Hippocampal formation (tissue), 2 donors: Measurements from ENCODE around the gene TUBB8B.
"Not testable (repeated sequence)": the region's sequence is repeated elsewhere in the genome, so short reads cannot be mapped to it uniquely, and the experiment has no call there.

Experiments
- DNase-seq, 2 donors: peaks; one replicate each; lab custom pipeline; 2025; lab: John Stamatoyannopoulos, UW

Gene TUBB8B

DNA sequence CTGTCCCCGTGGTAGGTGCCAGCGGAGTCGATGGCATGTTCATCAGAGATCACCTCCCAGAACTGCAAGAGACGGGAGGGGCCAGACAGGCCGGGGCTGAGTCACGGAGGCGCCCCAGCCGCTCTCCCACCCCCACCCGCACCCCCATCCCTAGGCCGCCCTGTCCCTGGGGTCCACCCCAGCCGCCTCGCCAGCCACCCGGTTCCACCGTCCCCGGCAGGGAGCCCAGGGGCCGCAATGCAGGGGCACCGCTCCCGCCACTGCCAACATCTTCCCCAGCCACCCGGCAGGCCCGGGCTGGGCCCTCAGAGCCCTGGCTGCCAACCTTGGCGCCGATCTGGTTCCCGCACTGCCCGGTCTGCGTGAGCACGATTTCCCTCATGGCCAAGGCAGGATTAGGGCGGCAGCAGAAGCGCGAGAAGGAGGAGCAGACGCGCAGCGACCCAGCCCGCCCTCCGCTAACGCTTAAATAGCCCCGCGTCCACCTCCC is at the start of gene TUBB8B:
Gene TUBB8B, minus strand, starts transcription at position 440 of the 490 bp plus-strand sequence. Its CDS starts 58 bp downstream, at position 382.
- not testable (repeated sequence) for DNase-seq

DNA sequence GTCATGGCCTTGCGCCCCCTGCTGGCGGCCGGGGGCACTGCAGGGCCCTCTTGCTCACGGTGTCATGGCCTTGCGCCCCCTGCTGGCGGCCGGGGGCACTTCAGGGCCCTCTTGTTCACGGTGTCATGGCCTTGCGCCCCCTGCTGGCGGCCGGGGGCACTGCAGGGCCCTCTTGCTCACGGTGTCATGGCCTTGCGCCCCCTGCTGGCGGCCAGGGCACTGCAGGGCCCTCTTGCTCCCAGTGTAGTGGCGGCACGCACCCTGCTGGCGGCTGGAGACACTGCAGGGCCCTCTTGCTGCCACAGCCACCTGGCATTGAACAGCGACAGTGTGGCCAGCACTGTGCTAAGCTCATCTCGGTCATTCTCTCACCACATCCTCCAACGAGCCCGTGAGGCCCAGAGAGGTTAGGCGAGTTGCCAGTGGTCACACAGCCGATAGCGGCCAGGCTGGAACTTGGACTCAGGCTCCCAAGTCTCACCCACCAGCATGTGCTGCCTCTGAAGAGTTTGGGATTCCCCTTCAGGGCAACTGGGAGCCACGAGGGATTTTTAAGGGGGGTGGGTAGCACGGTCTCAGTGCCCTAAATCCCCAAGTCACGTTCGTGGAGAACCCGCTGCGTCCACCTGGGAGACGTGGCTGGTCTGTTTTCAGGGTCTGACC is 48.0 kb upstream of the TUBB8B start:
- not testable (repeated sequence) for DNase-seq

DNA sequence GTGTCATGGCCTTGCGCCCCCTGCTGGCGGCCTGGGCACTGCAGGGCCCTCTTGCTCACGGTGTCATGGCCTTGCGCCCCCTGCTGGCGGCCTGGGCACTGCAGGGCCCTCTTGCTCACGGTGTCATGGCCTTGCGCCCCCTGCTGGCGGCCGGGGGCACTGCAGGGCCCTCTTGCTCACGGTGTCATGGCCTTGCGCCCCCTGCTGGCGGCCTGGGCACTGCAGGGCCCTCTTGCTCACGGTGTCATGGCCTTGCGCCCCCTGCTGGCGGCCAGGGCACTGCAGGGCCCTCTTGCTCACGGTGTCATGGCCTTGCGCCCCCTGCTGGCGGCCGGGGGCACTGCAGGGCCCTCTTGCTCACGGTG is 47.3 kb upstream of the TUBB8B start:
- not testable (repeated sequence) for DNase-seq

DNA sequence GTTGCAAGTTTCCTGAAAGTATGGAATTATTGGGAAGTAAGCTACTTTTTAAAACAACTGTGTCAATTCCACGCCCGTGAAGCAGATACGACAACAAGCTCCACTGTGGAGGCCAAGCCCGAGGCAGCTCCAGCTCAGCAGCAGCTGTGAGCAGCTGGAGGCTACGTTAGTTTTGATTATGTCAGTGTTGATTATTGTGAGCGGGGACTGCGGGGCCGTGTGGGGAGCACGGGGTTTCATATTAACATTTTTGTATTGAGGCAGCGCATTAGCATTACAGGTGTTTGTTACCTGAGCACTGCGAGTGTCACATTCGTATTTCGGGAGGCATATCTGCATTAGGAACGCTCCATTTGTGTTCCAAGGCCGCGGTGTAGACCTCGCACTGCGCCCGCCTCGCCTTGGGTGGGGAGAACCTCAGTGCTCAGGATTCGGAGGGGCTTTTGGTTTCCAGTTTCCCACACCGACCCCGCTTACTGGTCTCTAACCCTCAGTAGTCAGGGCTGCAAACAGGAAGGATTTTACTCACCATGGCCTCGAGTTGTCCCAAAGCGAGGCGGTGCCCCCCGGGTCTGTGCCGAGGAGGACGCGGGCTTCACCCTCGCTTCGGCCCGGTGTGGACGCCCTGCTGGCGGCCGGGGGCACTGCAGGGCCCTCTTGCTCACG is 46.8 kb upstream of the TUBB8B start:
- DNase-seq: not testable (repeated sequence)

DNA sequence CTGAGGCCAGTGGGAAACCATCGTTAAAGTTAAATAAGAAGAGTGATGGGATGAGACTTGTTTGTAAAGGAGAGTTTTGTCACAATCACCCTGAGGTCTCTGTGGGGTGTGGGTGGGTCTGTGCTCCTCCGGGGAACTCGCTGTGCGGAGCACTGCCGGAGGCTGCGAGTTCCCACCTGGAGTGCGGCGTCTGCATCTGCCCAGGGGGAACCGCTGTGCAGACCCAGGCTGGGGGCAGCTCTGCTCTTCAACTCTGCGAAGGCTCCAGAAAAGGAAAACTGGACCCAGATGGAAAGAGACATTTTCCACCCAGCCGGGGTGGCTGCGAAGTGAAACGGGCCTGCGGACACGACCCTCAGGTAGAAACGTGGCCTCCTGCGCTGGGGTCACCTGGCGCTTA is 46.2 kb upstream of the TUBB8B start:
- DNase-seq: not testable (repeated sequence)

DNA sequence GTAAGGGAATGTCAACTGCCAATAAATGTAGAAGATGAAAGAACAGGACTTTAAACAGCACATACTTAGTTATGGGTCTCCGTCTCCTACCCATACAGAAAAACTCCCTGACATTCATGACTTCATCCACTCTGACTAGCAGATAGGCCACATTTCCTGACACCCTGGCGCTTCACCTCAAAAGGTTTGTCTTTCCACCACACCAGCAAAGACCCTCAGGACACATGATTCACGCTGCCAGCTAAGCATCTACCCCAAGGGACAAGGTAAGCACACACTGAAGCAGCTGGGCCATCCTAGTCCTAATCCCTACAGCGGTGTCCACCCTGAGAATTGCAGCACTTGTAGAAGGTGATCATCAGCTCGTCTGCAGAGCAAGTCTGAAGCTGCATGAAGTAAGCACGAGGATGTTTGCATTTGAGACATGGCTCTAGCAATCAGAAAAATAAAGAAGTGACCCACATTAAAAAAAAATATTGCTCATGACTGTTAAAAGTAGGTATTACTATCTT is 44.5 kb upstream of the TUBB8B start:
- not testable (repeated sequence) for DNase-seq

DNA sequence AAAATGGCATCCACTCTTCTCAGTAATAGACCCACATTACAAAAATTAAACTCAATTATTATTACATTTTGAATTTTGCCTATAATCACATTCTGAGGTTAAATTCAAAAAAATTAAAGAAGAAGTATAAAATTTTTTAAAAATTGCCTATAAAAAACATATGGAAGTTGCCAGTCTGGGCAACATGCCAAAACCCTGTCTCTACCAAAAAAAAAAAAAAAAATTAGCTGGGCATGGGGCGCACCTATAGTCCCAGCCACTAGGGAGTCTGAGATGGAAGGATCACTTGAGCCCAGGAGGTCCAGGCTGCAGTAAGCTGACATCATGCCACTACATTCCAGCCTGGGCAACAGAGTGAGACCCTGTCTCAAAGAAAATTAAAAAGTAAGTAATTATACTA is 42.1 kb upstream of the TUBB8B start:
- not testable (repeated sequence) for DNase-seq

DNA sequence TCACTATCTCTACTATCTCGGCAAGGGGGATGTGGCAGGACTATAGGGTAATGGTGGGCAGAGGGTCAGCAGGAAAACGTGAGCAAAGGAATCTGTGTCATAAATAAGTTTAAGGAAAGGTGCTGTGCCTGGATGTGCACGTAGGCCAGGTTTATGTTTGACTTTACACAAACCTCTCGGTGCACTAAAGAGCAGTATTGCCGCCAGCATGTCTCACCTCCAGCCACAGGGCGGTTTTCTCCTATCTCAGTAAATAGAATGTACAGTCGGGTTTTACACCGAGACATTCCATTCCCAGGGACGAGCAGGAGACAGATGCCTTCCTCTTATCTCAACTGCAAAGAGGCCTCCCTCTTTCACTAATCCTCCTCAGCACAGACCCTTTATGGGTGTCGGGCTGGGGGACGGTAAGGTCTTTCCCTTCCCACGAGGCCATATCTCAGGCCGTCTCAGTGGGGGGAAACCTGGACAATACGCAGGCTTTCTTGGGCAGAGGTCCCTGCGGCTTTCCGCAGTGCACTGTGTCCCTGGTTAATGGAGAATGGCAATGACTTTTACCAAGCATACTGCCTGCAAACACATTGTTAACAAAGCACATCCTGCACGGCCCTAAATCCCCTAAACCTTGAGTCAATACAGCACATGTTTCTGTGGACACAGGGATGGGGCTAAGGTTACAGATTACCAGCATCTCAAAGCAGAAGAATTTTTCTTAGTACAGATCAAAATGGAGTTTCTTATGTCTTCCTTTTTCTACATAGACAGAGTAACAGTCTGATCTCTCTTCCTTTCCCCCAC is 41.2 kb upstream of the TUBB8B start:
- DNase-seq: not testable (repeated sequence)

DNA sequence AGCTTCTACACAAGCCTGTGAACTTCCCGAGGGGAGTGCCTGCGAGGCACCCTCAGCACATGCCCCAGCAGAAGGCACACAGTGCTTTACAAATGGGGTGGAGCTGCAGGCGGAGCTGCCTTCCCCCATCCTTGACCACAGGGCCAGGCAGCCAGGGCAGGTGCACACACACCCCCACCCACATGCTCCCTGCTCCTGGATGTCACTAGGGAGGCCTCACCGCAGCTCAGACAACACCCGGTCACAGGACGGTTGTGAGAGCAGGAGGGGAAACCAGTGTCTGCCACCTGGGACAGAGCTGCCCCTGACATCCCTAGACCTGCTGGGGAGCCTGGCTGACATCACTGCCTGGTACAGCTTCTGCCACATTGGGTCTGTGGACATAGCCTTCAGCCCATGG is 39.7 kb upstream of the TUBB8B start:
- DNase-seq: not testable (repeated sequence)

DNA sequence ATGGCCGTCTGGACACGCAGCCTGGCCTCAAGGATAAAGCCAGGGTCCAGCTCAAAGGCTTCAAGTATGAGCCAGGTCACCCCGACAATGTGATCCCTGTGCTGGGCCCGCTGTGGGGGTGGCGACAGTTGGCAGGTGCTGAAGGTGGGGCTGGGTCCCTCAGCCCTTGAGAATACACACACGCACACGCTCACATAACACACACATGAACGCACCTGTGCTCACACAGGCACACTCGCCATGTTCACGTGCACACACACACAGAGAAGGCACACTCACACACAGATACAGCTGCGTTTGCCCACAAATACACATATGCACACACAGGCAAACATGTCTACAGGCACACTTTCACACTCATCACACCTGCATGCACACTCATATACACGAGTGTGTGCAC is 35.4 kb upstream of the TUBB8B start:
- not testable (repeated sequence) for DNase-seq

DNA sequence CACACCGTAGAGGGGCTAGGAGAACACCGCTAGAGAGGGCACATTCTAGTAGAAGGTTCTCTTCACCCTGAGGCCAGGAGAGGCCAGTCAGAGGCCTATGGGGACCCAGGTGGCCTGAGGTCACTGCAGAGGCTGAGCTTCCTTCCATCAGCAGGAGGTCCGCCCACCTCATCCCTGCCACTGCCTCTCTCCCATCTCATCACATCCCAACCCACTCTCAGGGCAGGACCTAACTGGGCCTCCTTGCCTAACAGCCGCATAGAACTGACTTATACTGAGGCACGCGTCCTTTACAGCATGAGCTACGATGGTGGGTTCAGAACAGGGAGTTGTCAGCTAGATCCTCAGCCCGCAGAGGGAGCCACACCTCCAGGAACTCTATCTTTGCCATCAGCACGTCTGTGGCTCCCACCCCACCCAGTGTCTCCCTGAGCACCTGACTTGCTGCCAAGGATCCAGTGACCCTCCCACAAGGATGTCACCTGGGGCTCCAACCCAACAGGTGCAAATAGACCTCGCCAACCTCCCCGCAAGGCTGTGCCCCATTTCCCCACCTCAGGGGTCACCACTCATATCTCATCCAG is 33.3 kb upstream of the TUBB8B start:
- DNase-seq: not testable (repeated sequence)

DNA sequence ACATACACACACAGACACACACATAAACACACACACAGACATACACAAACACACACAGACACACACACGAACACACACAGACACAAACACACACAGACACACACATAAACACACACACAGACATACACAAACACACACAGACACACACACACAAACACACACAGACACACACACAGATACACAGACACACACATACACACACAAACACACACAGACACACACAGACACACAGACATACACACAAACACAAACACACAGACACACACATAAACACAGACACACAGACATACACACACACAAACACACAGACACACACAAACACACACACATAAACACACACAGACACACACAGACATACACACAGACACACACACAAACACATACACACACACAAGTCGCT is 31.5 kb upstream of the TUBB8B start:
- DNase-seq: not testable (repeated sequence)

DNA sequence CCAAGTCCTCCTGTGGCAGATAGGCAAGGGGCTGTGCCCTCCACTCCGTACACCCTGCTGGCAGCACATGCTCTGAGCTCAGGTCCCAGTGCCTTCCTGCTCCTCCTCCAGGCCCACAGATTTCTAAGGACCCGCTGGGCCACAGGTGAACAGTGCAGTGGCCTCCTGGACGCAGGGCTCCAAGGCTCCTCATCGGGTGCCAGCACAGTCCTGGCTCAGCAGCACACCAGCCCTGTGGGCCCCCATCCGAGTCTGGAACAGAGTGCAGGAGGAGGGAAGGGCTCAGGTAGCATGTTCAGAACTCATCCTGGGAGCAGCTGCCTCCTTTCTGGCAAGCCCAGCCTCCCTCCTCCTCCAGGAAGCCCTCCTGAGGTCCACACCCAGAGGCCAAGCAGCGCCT is 30.8 kb upstream of the TUBB8B start:
- not testable (repeated sequence) for DNase-seq

DNA sequence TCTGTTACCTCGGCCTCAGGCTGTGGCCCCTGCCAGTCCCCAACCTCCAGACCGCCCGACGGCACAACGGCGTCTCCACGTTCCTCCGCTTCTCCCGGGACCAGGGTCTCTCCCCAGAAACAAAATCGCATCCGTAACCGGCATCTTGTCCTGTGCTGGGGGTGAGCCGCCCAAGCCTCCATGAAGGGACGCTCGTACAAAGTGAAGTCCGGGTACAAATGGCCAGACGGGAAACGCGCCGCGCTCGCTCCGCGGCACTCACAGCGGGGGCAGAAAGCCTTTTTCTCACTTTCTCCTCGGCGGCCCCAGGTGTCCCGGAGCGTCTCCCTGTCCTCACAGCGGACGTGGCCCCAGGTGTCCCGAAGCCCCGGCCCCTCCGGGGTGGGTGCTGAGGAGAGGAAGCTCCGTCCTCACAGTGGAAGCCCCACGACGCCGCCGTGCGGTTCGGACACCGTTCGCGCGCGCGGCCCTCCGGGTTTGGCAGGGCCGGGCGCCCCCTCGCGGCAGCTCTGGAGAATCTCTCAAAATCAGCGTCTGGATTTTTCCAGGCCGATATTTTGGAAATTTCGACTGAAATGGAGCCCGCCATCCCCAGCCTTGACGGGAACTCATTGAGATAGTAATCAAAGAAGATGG is 26.2 kb upstream of the TUBB8B start:
- DNase-seq: not testable (repeated sequence)

DNA sequence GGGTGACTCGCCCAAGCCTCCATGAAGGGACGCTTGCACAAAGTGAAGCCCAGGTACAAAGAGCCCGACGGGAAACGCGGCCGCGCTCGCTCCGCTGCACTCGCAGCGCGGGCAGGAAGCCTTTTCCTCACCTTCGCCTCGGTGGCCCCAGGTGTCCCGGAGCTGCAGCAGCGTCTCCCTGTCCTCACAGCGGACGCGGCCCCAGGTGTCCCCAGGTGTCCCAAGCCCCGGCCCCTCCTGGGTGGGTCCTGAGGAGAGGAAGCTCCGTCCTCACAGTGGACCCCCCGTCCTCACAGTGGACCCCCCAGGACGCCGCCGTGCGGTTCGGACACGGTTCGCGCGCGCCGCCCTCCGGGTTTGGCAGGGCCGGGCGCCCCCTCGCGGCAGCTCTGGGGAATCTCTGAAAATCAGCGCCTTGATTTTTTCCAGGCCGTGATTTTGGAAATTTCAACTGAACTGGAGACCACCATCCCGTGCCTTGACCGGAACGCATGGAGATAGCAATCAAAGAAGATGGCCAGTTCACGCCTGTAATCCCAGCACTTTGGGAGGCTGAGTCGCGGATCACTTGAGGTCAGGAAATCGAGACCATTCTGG is 23.9 kb upstream of the TUBB8B start:
- not testable (repeated sequence) for DNase-seq

DNA sequence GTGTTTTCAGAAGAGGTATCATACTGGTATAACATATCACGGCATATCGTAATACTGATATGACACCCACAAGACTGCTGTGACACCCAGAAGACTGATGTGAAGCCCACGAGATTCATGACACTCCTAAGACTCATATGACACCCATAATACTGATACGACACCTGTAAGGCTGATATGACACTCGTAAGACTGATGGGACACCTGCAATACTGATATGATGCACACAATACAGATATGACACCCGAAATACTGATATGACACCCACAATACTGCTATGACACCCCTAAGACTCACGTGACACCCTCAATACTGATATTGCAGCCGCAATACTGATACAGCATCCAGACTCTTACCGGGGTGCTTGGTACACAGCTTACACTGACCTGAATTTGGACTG is 18.3 kb upstream of the TUBB8B start:
- not testable (repeated sequence) for DNase-seq

DNA sequence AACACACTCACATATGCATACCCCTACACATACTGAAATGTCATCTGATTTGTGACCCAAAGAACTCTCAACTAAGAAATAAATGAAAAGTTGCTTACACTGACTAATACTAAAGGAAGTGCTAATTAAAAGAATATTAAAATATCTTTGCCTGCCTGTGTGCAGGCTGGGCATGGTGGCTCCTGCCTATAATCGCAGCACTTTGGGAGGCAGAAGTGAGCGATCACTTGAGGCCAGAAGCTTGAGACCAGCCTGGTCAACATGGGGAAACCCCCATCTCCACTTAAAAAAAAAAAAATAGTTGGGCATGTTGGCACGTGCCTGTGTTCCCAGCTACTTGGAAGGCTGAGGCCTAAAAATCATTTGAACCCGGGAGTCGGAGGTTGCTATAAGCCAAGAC is 14.9 kb upstream of the TUBB8B start:
- DNase-seq: not testable (repeated sequence)

DNA sequence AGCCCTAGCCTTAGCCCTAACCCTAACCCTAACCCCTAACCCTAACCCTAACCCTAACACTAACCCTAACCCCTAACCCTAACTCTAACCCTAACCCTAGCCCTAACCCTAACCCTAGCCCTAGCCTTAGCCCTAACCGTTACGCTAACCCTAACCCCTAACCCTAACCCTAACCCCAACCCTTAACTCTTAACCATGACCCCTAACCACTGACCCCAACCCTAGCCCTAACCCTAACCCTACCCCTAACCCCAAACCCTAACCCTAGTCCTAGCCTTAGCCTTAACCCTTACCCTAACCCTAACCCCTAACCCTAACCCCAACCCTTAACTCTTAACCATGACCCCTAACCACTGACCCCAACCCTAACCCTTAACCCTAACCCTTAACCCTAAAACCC is 14.2 kb upstream of the TUBB8B start:
- not testable (repeated sequence) for DNase-seq

DNA sequence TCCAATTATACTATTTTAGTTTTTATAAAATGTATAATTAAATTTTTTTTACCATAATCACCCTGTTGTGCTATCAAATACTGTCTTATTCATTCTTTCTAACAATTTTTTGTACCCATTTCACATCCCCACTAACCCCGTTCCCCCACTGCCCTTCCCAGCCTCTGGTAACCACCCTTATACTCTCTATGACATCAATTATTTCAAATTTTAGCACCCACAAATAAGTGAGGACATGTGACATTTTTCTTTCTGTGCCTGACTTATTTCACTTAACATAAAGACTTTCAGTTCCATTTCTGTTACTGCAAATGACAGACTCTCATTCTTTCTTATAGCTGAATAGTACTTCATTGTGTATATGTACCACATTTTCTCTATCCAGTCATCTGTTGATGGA is 5.0 kb upstream of the TUBB8B start:
- not testable (repeated sequence) for DNase-seq

DNA sequence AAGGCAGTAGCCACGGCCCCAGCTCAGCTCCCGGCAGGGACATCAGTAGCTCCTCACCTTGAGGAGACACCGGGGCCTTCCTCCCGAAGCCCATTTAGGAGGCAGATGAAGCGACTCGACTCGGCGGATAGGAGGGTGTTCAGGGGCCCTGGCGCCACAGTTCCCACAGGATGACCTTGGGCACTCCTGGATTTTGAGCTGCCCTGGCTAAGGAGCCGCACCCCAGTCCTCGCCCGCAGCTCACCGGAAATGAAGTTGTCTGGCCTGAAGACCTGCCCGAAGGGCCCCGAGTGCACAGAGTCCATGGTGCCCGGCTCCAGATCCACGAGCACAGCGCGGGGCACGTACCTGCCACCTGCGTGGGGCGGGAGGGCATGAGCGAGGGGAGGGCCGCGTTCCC is 719 bp downstream of the TUBB8B start:
- DNase-seq: not testable (repeated sequence)

DNA sequence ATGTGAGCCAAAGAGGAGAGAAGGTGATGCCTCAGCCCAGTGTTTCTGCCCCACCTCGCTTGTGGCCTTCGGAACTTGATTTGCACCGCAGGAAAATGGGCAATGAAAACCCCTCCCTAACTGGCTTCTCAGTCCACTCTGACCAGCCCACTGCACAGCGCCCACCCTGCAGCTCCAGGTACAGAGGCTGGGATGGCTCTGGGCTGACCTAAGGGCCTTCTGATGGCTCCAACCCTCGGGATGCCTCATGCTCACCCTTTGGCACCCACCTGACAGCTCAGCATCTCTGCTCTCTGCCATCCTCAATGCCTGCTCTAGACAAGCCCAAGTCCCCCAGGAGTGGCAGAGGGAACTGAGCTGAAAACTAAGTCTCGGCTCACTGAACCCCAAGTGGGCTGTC is 36.2 kb downstream of the TUBB8B start:
- DNase-seq: not testable (repeated sequence)
